Measurements from ENCODE around the gene PARM1.
"Not testable (repeated sequence)": the region's sequence is repeated elsewhere in the genome, so short reads cannot be mapped to it uniquely, and the experiment has no call there.

Gene PARM1

GRCh38 chr4:74994436-74994835, 61.5 kb downstream of the PARM1 start:
- DNase-seq = not testable (repeated sequence)

- DNase-seq = no peak
Measured at GRCh38 chr4:74996996-74997395, 64.1 kb downstream of the PARM1 start.

GRCh38 chr4:74997948-74998729, 65.2 kb downstream of the PARM1 start:
- no peak for DNase-seq

- DNase-seq = no peak
Measured at GRCh38 chr4:74999714-75000309, 66.9 kb downstream of the PARM1 start.

GRCh38 chr4:75001871-75002270, 69.0 kb downstream of the PARM1 start:
- DNase-seq = no peak

GRCh38 chr4:75002381-75002780, 69.5 kb downstream of the PARM1 start:
- DNase-seq = no peak

GRCh38 chr4:75003979-75004378, 71.1 kb downstream of the PARM1 start:
- DNase-seq = no peak

- no peak for DNase-seq
Measured at GRCh38 chr4:75004755-75005668, 72.1 kb downstream of the PARM1 start.

GRCh38 chr4:75005727-75006126, 72.8 kb downstream of the PARM1 start:
- no peak for DNase-seq

- DNase-seq = no peak
Measured at GRCh38 chr4:75007891-75008290, 75.0 kb downstream of the PARM1 start.

GRCh38 chr4:75009138-75009537, 76.2 kb downstream of the PARM1 start:
- no peak for DNase-seq

- DNase-seq = no peak
Measured at GRCh38 chr4:75011131-75011795, 78.3 kb downstream of the PARM1 start.

- no peak for DNase-seq
Measured at GRCh38 chr4:75015627-75016026, 82.7 kb downstream of the PARM1 start.

- DNase-seq = no peak
Measured at GRCh38 chr4:75016472-75016871, 83.6 kb downstream of the PARM1 start.

GRCh38 chr4:75018811-75019479, 86.0 kb downstream of the PARM1 start:
- DNase-seq = no peak

- no peak for DNase-seq
Measured at GRCh38 chr4:75025431-75025830, 92.5 kb downstream of the PARM1 start.

- DNase-seq = no peak
Measured at GRCh38 chr4:75028196-75028854, 95.4 kb downstream of the PARM1 start.

- DNase-seq = no peak
Measured at GRCh38 chr4:75030028-75030427, 97.1 kb downstream of the PARM1 start.

GRCh38 chr4:75030649-75031235, 97.8 kb downstream of the PARM1 start:
- no peak for DNase-seq

GRCh38 chr4:75031775-75032174, 98.9 kb downstream of the PARM1 start:
- no peak for DNase-seq

GRCh38 chr4:75034523-75034922, 101.6 kb downstream of the PARM1 start:
- no peak for DNase-seq

GRCh38 chr4:75035321-75035720, 102.4 kb downstream of the PARM1 start:
- no peak for DNase-seq

All from NCI-H2227 treated with DMSO at 0.1 percent for 48 hours (cell line).